ENCODE measurements around the gene PRKCZ.
A peak's percentile ranks its signal among the peaks of the same experiment; 100 is the strongest.
"Not testable (repeated sequence)": the region's sequence is repeated elsewhere in the genome, so short reads cannot be mapped to it uniquely, and the experiment has no call there.

PRKCZ gene

GRCh38 chr1:2133039-2133878 lies 83.0 kb downstream of the PRKCZ start:
- H3K27me3 Mint-ChIP-seq, result no peaks in the 10 kb centered on the region
- H3K36me3 Mint-ChIP-seq, result peaks cover 0 to 2% of the 10 kb centered on the region in 2 donors
- peak; percentile 97 for DNase-seq
- H3K9me3 Mint-ChIP-seq, result no peaks in the 10 kb centered on the region
- peak overlapping the region; percentile 92 for H3K27ac Mint-ChIP-seq
- ATAC-seq (replicated peaks), result peak; percentile 91 to 92
- peak overlapping the region; percentile 81 to 88 for H3K4me3 Mint-ChIP-seq
- H3K4me1 Mint-ChIP-seq, result peaks cover 16 to 22% of the 10 kb centered on the region in 2 donors

GRCh38 chr1:2133879-2134215 lies 83.6 kb downstream of the PRKCZ start:
- ATAC-seq (replicated peaks) (no peak), DNase-seq (no peak)
- Mint-ChIP-seq H3K27me3 (no peaks in the 10 kb centered on the region), H3K4me1 (peaks cover 16 to 22% of the 10 kb centered on the region in 2 donors), H3K9me3 (no peaks in the 10 kb centered on the region), H3K27ac (peak overlapping the region; percentile 92), H3K4me3 (peak overlapping the region; percentile 81 to 88), H3K36me3 (peaks cover 0 to 2% of the 10 kb centered on the region in 2 donors)

DNA sequence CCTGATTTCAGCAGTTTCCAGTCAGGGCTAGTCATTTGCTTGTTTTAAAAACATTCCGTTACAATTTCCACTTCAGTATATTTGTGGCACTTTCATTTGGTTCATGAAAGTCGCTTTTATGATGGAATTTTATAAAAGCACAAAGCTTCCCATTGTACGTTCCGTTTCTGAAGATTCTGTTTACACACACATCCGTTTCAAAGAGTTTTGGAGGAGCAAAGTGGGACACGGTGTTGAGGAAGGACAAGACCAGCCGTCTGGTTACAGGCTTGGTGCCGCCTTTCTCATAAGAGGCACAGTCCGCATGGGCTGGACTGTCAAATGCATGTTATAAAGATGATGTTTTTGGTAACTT lies 84.0 kb downstream of the PRKCZ start:
- Mint-ChIP-seq H3K27ac (peak overlapping the region; percentile 25), H3K27me3 (no peaks in the 10 kb centered on the region), H3K36me3 (peaks cover 0 to 2% of the 10 kb centered on the region in 2 donors), H3K4me1 (peaks cover 15 to 22% of the 10 kb centered on the region in 2 donors), H3K4me3 (no peak overlapping the region), H3K9me3 (no peaks in the 10 kb centered on the region)
- ATAC-seq (replicated peaks) (no peak), DNase-seq (no peak)

DNA sequence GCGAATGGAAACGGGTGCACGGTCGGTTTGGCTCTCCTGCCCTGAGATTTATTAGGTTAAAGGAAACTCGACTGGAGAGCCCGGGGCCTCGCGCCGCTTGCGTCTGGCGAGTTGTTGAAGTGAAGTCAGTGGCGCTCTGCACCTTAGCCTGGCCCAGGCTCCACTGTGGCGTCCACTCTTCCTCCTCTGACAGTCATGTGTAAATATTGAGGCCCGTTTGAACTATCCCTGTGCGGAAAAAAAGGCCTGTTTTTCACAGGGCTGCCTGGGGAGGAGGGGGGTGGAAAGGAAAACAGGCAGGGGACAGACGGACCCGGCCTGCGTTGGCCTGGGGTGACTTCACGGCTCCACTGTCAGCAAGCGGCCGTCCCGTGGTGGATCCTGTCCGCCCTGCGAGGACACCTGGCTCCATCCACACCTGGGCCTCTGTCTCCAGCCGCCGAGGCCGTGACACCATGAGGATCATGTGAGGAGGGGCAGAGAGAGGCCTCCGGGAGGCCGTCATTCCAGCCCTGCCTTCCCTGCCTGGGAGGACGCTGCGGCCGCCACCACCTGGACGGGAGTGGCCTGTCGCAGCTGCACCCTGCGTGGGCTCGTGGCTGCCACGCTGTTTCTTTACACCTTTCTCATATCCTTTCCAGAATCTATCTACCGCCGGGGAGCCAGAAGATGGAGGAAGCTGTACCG lies 84.6 kb downstream of the PRKCZ start:
- Mint-ChIP-seq H3K36me3 (peaks cover 0 to 2% of the 10 kb centered on the region in 2 donors), H3K4me1 (peaks cover 15 to 26% of the 10 kb centered on the region in 2 donors), H3K27ac (peak overlapping the region; percentile 25), H3K27me3 (no peaks in the 10 kb centered on the region), H3K4me3 (no peak overlapping the region), H3K9me3 (no peaks in the 10 kb centered on the region)
- no peak for DNase-seq
- no peak for ATAC-seq (replicated peaks)

GRCh38 chr1:2135441-2135841 lies 85.2 kb downstream of the PRKCZ start:
- Mint-ChIP-seq H3K4me3 (no peak overlapping the region), H3K27ac (no peak overlapping the region), H3K36me3 (peaks cover 0 to 2% of the 10 kb centered on the region in 2 donors), H3K27me3 (no peaks in the 10 kb centered on the region), H3K4me1 (peaks cover 16 to 30% of the 10 kb centered on the region in 2 donors), H3K9me3 (no peaks in the 10 kb centered on the region)
- ATAC-seq (replicated peaks) (no peak), DNase-seq (no peak)

DNA sequence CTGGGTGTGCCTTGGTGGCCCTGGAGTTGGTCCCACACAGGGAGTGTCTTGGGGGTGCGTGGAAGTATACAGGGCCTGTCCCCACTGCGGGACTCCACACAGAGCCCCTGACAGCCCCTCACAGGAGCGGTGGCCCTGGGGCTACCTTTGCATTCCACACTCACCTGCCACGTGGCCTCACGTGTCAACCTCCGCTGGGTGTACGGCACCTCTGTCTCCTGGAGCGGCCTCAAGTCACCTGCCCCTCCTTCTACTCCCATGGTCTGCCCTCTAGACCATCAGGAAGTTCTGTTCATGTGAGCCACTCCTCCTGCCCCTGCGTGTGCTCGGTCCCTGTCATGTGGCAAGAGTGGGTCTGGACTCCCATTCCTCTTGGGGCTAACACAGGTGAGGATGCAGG lies 85.7 kb downstream of the PRKCZ start:
- DNase-seq, result no peak
- Mint-ChIP-seq H3K9me3 (no peaks in the 10 kb centered on the region), H3K36me3 (peaks cover 0 to 2% of the 10 kb centered on the region in 2 donors), H3K27ac (no peak overlapping the region), H3K27me3 (no peaks in the 10 kb centered on the region), H3K4me1 (peaks cover 13 to 26% of the 10 kb centered on the region in 2 donors), H3K4me3 (no peak overlapping the region)
- ATAC-seq (replicated peaks), result no peak

GRCh38 chr1:2136386-2137235 lies 86.4 kb downstream of the PRKCZ start:
- Mint-ChIP-seq H3K27ac (peak overlapping the region; percentile 20), H3K27me3 (no peaks in the 10 kb centered on the region), H3K4me3 (no peak overlapping the region), H3K36me3 (peaks cover 0 to 2% of the 10 kb centered on the region in 2 donors), H3K4me1 (peaks cover 13 to 21% of the 10 kb centered on the region in 2 donors), H3K9me3 (no peaks in the 10 kb centered on the region)
- ATAC-seq (replicated peaks) (no peak), DNase-seq (no peak)

- H3K27me3 Mint-ChIP-seq, result no peaks in the 10 kb centered on the region
- ATAC-seq (replicated peaks), result no peak
- H3K4me3 Mint-ChIP-seq, result no peak overlapping the region
- H3K27ac Mint-ChIP-seq, result no peak overlapping the region
- no peaks in the 10 kb centered on the region for H3K9me3 Mint-ChIP-seq
- peaks cover 10 to 14% of the 10 kb centered on the region in 2 donors for H3K4me1 Mint-ChIP-seq
- DNase-seq, result no peak
- H3K36me3 Mint-ChIP-seq, result peaks cover 0 to 2% of the 10 kb centered on the region in 2 donors
These were observed 87.3 kb downstream of the PRKCZ start for GRCh38 chr1:2137257-2138121.

DNA sequence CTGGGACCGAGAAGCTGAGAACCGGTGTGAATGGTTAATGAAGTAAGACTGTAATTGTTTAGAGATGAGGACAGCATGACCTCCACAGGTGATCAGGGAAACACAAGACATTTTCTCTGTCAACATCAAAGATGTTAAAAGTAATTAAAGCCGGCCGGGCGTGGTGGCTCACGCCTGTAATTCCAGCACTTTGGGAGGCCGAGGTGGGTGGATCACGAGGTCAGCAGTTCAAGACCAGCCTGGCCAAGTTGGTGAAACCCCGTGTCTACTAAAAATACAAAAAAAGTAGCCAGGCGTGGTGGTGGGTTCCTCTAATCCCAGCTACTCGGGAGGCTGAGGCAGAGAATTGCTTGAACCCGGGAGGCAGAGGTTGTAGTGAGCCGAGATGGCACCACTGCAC lies 88.9 kb downstream of the PRKCZ start:
- H3K4me3 Mint-ChIP-seq; H3K4me1 Mint-ChIP-seq; ATAC-seq (replicated peaks); H3K36me3 Mint-ChIP-seq; H3K9me3 Mint-ChIP-seq; H3K27me3 Mint-ChIP-seq; H3K27ac Mint-ChIP-seq; DNase-seq: not testable (repeated sequence)

GRCh38 chr1:2141025-2141424 lies 90.8 kb downstream of the PRKCZ start:
- DNase-seq, result no peak
- Mint-ChIP-seq H3K36me3 (no peaks in the 10 kb centered on the region), H3K27me3 (no peaks in the 10 kb centered on the region), H3K27ac (no peak overlapping the region), H3K4me1 (peaks cover 4 to 8% of the 10 kb centered on the region in 2 donors), H3K9me3 (no peaks in the 10 kb centered on the region), H3K4me3 (no peak overlapping the region)
- ATAC-seq (replicated peaks), result no peak

DNA sequence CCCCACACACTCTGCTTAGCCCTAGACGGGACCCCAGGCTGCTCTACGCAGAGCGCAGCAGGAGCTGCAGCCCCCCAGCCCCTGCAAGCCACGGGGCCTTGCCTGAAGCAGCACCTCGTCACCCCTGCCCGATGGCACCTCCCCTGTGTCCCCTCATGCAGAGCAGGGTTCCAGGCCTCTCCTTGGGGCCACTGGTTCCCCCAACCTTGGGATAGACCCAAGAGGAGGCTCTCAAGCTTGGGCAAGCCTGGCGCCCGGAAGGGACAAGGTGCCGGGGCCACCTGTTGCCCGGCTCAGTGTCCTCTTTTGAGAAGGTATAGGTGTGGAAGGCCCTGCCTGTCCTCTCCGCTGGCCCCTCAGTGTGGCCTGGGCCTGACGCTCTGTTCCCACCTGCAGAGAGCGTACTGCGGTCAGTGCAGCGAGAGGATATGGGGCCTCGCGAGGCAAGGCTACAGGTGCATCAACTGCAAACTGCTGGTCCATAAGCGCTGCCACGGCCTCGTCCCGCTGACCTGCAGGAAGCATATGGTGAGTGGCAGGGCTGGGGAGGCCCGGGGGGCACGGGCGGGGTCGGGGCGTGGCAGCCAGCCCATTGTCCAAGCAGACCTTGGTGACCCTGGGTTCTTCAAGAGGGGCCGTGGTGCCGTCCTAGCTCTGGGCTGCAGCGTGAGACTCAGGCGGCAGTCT lies 93.7 kb downstream of the PRKCZ start:
- Mint-ChIP-seq H3K27ac (no peak overlapping the region), H3K9me3 (no peaks in the 10 kb centered on the region), H3K4me1 (peaks cover 3 to 8% of the 10 kb centered on the region in 2 donors), H3K4me3 (no peak overlapping the region), H3K36me3 (no peaks in the 10 kb centered on the region), H3K27me3 (no peaks in the 10 kb centered on the region)
- ATAC-seq (replicated peaks) (no peak), DNase-seq (no peak)

DNA sequence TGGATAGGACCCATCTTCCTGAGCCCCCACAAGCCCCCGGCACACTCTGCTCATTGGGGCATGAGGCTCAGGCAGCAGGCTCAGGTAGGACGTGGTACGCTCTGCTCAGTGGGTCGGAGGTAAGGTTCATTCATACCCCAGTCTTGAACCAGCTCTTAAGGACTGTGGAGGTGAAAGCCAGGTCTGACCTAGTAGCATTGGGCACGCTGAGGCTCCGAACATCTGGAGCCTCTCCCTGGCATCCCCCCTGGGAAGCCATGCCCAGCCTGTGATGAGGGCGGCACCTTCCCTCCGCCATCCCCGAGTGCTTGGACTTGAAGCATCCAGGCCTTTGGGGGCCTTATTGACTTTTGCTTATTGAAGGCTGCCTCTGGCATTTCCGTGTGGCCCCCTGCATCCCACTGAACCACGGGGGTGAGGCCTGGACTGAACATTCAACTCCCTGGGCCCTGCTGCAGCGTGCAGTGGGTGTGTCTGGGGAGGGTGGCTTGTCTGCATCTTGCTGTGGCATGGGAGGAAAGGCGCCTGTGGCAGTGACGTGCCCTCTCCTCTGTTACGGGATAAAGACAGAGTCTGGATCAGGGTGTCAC lies 94.4 kb downstream of the PRKCZ start:
- no peak overlapping the region for H3K27ac Mint-ChIP-seq
- ATAC-seq (replicated peaks) (no peak), DNase-seq (no peak)
- no peak overlapping the region for H3K4me3 Mint-ChIP-seq
- H3K27me3 Mint-ChIP-seq, result no peaks in the 10 kb centered on the region
- H3K9me3 Mint-ChIP-seq, result no peaks in the 10 kb centered on the region
- H3K4me1 Mint-ChIP-seq, result peaks cover 3 to 6% of the 10 kb centered on the region in 2 donors
- no peaks in the 10 kb centered on the region for H3K36me3 Mint-ChIP-seq
